Epithelial cell of esophagus (primary cell): ENCODE measurements around the gene TANGO2.

ENCODE experiments used
- DNase-seq: peaks from one replicate; pipeline ENCODE4 v3.0.0; 2010; ENCODE audit warnings: low read depth
- H3K4me3 ChIP-seq: 2 replicates; pipeline ENCODE4 v1.5.1; 2011; ENCODE audit warnings: mild to moderate bottlenecking, low read length, control low read depth
- CTCF ChIP-seq: IDR thresholded peaks from 2 replicates; pipeline ENCODE4 v1.5.1; 2011; ENCODE audit warnings: low read depth, mild to moderate bottlenecking, low read length, control low read depth, inconsistent platforms; ENCODE audit not compliant: insufficient read depth; ENCODE audit errors: missing control alignments

Gene TANGO2

GRCh38 chr22:20036084-20036482 lies 15.2 kb downstream of the TANGO2 start:
- TF ChIP-seq CTCF, result no peak
- no peak overlapping the region for H3K4me3 ChIP-seq

GRCh38 chr22:20036535-20037392 lies 15.9 kb downstream of the TANGO2 start:
- no peak for DNase-seq
- H3K4me3 ChIP-seq, result no peak overlapping the region
- TF ChIP-seq CTCF, result no peak

More at GRCh38 chr22:20036084-20036482, 15.2 kb downstream of the TANGO2 start:
- no peak for DNase-seq

GRCh38 chr22:20037419-20037818 lies 16.5 kb downstream of the TANGO2 start:
- no peak for DNase-seq
- H3K4me3 ChIP-seq, result no peak overlapping the region
- no peak for TF ChIP-seq CTCF

GRCh38 chr22:20038574-20038973 lies 17.7 kb downstream of the TANGO2 start:
- no peak for TF ChIP-seq CTCF
- no peak overlapping the region for H3K4me3 ChIP-seq
- no peak for DNase-seq

- no peak for DNase-seq
- no peak for TF ChIP-seq CTCF
- H3K4me3 ChIP-seq, result no peak overlapping the region
These were observed 18.9 kb downstream of the TANGO2 start for GRCh38 chr22:20039683-20040325.

GRCh38 chr22:20040327-20041200 lies 19.7 kb downstream of the TANGO2 start:
- TF ChIP-seq CTCF, result no peak

More at GRCh38 chr22:20040327-20041200, 19.7 kb downstream of the TANGO2 start:
- DNase-seq, result no peak
- H3K4me3 ChIP-seq, result no peak overlapping the region
